Measurements from ENCODE around the gene POFUT1. TPM values are rescaled to one million over a fixed set of nuclear protein-coding genes. Genes with fewer than 3 reads are reported as not detected.

The POFUT1 gene
- polyA plus RNA-seq, 1 donor (not counting 4 experiments of a cell fraction or from before 2014, with no cell fraction given), result 25.1 TPM

DNA sequence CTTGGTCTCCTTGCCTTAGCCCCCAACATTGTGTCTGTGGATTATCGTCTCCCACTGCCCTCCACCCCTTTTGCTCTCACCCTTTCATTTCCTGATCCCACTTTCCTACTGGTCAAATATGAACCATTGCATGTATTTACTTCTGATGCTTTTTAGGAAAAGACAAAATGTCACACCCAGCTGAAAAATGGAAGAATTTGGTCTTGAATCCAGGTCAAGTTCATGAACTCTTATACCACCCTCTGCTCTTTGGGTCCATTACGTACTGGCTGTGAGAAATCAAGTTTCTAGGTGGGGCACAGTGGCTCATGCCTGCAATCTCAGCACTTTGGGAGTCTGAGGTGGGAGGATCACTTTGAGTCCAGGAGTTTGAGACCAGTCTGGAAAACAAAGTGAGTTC, 54.0 kb downstream of the POFUT1 start:
- Histone ChIP-seq H3K4me3 (ENCODE audit: control insufficient read depth in 2 of 3, extremely low read depth in 1 of 3, insufficient read depth in 2 of 3, low read depth in 1 of 3, low read length in 3 of 3) (no peak overlapping the region), H3K9ac (ENCODE audit: control insufficient read depth, extremely low read depth, insufficient read depth, low read length) (no peak overlapping the region)
- FAIRE-seq, result no peak

DNA sequence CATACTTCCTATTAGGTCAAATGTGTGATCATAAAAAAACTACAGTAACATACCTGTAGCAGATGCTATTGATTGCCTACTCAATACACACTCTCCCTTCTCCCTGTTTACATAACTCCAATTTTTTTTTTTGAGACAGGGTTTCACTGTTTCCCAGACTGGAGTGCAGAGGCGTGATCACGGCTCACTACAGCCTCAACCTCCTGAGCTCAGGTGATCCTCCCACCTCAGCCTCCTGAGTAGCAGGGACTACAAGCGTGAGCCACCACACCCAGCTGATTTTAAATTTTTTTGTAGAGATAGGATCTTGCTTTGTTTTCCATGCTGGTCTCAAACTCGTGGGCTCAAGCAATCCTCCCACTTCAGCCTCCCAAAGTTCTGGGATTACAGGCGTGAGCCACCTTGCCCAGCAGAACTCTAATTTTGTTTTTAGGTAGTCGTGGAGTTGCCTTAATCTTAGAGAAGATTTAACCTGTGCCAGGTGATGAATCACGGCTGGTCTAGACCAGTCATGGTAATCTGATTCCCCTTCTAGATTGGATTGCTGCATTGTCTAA, 55.8 kb downstream of the POFUT1 start:
- no peak for FAIRE-seq
- Histone ChIP-seq H4K20me1 (ENCODE audit: control insufficient read depth, extremely low read depth, insufficient read depth, low read length) (no peaks in the 10 kb centered on the region), H3K4me1 (ENCODE audit: control insufficient read depth, extremely low read depth, insufficient read depth, low read length) (no peaks in the 10 kb centered on the region), H3K9ac (ENCODE audit: control insufficient read depth, extremely low read depth, insufficient read depth, low read length) (no peak overlapping the region), H3K27ac (ENCODE audit: control insufficient read depth, insufficient read depth, low read length) (no peak overlapping the region), H3K4me2 (ENCODE audit: control insufficient read depth, extremely low read depth, insufficient read depth, low read depth, low read length) (no peak overlapping the region), H2AFZ (ENCODE audit: control insufficient read depth, low read length) (no peak overlapping the region), H3K36me3 (ENCODE audit: control insufficient read depth in 2 of 2, extremely low read depth in 1 of 2, insufficient read depth in 2 of 2, low read length in 2 of 2) (no peaks in the 10 kb centered on the region), H3K4me3 (ENCODE audit: control insufficient read depth in 2 of 3, extremely low read depth in 1 of 3, insufficient read depth in 2 of 3, low read depth in 1 of 3, low read length in 3 of 3) (no peak overlapping the region), H3K9me1 (ENCODE audit: control insufficient read depth, extremely low read depth, insufficient read depth, low read length) (no peaks in the 10 kb centered on the region), H3K79me2 (ENCODE audit: control insufficient read depth, insufficient read depth, low read length) (no peaks in the 10 kb centered on the region), H3K27me3 (ENCODE audit: control insufficient read depth, extremely low read depth, insufficient read depth, low read length) (peaks cover 3% of the 10 kb centered on the region), H3K9me3 (ENCODE audit: control insufficient read depth, low read depth, low read length) (no peaks in the 10 kb centered on the region)
- no peak for DNase-seq (ENCODE audit: low read depth, low spot score)
- dilution Hi-C loops (cut with MboI; ENCODE audit: extremely low pct_ligation_motif_present, low sequenced_read_pairs), result no loop called here
- TF ChIP-seq EZH2 (IDR thresholded peaks at IDR 0.05; ENCODE audit: low read length), result no peak
- TF ChIP-seq, protein P1, sequence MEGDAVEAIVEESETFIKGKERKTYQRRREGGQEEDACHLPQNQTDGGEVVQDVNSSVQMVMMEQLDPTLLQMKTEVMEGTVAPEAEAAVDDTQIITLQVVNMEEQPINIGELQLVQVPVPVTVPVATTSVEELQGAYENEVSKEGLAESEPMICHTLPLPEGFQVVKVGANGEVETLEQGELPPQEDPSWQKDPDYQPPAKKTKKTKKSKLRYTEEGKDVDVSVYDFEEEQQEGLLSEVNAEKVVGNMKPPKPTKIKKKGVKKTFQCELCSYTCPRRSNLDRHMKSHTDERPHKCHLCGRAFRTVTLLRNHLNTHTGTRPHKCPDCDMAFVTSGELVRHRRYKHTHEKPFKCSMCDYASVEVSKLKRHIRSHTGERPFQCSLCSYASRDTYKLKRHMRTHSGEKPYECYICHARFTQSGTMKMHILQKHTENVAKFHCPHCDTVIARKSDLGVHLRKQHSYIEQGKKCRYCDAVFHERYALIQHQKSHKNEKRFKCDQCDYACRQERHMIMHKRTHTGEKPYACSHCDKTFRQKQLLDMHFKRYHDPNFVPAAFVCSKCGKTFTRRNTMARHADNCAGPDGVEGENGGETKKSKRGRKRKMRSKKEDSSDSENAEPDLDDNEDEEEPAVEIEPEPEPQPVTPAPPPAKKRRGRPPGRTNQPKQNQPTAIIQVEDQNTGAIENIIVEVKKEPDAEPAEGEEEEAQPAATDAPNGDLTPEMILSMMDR (optimal IDR thresholded peaks at IDR 0.05 in 1 of 3, IDR thresholded peaks at IDR 0.05 in 1 of 3, conservative IDR thresholded peaks at IDR 0.05 in 1 of 3; ENCODE audit: extremely low read depth in 1 of 3, insufficient read depth in 2 of 3, low read length in 3 of 3), result no peak

More for the DNA sequence above, 54.0 kb downstream of the POFUT1 start:
- no peaks in the 10 kb centered on the region for H4K20me1 ChIP-seq (ENCODE audit: control insufficient read depth, extremely low read depth, insufficient read depth, low read length)
- no peaks in the 10 kb centered on the region for H3K79me2 ChIP-seq (ENCODE audit: control insufficient read depth, insufficient read depth, low read length)
- H3K9me3 ChIP-seq (ENCODE audit: control insufficient read depth, low read depth, low read length), result no peaks in the 10 kb centered on the region
- no peaks in the 10 kb centered on the region for H3K36me3 ChIP-seq (ENCODE audit: control insufficient read depth in 2 of 2, extremely low read depth in 1 of 2, insufficient read depth in 2 of 2, low read length in 2 of 2)
- H3K27ac ChIP-seq (ENCODE audit: control insufficient read depth, insufficient read depth, low read length), result no peak overlapping the region
- no peaks in the 10 kb centered on the region for H3K9me1 ChIP-seq (ENCODE audit: control insufficient read depth, extremely low read depth, insufficient read depth, low read length)
- no peak overlapping the region for H2AFZ ChIP-seq (ENCODE audit: control insufficient read depth, low read length)
- H3K27me3 ChIP-seq (ENCODE audit: control insufficient read depth, extremely low read depth, insufficient read depth, low read length), result no peaks in the 10 kb centered on the region
- dilution Hi-C loops (cut with MboI; ENCODE audit: extremely low pct_ligation_motif_present, low sequenced_read_pairs), result no loop called here
- DNase-seq (ENCODE audit: low read depth, low spot score), result no peak
- H3K4me2 ChIP-seq (ENCODE audit: control insufficient read depth, extremely low read depth, insufficient read depth, low read depth, low read length), result no peak overlapping the region
- TF ChIP-seq EZH2 (IDR thresholded peaks at IDR 0.05; ENCODE audit: low read length), result no peak
- TF ChIP-seq, protein P1 (optimal IDR thresholded peaks at IDR 0.05 in 1 of 3, IDR thresholded peaks at IDR 0.05 in 1 of 3, conservative IDR thresholded peaks at IDR 0.05 in 1 of 3; ENCODE audit: extremely low read depth in 1 of 3, insufficient read depth in 2 of 3, low read length in 3 of 3), result no peak
- no peaks in the 10 kb centered on the region for H3K4me1 ChIP-seq (ENCODE audit: control insufficient read depth, extremely low read depth, insufficient read depth, low read length)
